A549 (cell line): Measurements from ENCODE around the gene OR10H2. TPM values are rescaled to one million over a fixed set of nuclear protein-coding genes. Genes with fewer than 3 reads are reported as not detected.

Experiments used
- ATAC-seq, 2 experiments: fragments of 200-7000 bp in 1 of 2; fragments of >200 bp in 1 of 2; cut with Nextera tagmentation in 1 of 2; cut with Tn5 transposase in 1 of 2; 3 replicates each; pipeline versions ENCODE4 v1.8.0 to v1.9.1; 2018 to 2020; ENCODE audit warnings: mild to moderate bottlenecking in 1 of 2, moderate library complexity in 1 of 2
- CTCF ChIA-PET: fragments of 300-600 bp; sonication (Branson Sonifier 250); formaldehyde crosslinking; extraction: SDS; loops from one replicate; lab custom pipeline; 2021; ENCODE audit warnings: antibody characterized with exemption, inconsistent platforms; lab: Yijun Ruan, JAX
- POLR2A ChIA-PET: fragments of 350-600 bp; formaldehyde crosslinking; extraction: SDS; loops from one replicate; lab custom pipeline; 2021; ENCODE audit warnings: antibody characterized with exemption, inconsistent platforms; lab: Yijun Ruan, JAX
- DNase-seq, 2 experiments: peaks; one replicate each; pipeline versions ENCODE4 v3.0.0 to v3.0.0-alpha.2; 2011 to 2016; ENCODE audit warnings: low read depth in 1 of 2, low spot score in 1 of 2
- FAIRE-seq: peaks from 2 replicates; lab custom pipeline; 2011; peaks lifted over from hg19 to GRCh38; lab: Jason Lieb, UNC
- H3K27ac ChIP-seq, 2 experiments: fragments of >200 bp; sonication (Bioruptor Twin); formaldehyde crosslinking; 3 replicates each; pipeline ENCODE4 v1.5.1; 2016 to 2017
- H3K4me1 ChIP-seq: fragments of >200 bp; sonication (Bioruptor Twin); formaldehyde crosslinking; 3 replicates; pipeline ENCODE4 v1.6.1; 2016
- H3K4me2 ChIP-seq: fragments of >200 bp; sonication (Bioruptor Twin); formaldehyde crosslinking; 3 replicates; pipeline ENCODE4 v1.6.1; 2016
- H3K4me3 ChIP-seq: fragments of >200 bp; sonication (Bioruptor Twin); formaldehyde crosslinking; 3 replicates; pipeline ENCODE4 v1.5.1; 2016
- H3K9me3 ChIP-seq: fragments of >200 bp; sonication (Bioruptor Twin); formaldehyde crosslinking; 3 replicates; pipeline ENCODE4 v1.6.1; 2016
- BHLHE40 ChIP-seq: IDR thresholded peaks from 2 replicates; pipeline ENCODE4 v1.6.1; 2012; ENCODE audit warnings: low read depth, low read length, inconsistent platforms
- CEBPB ChIP-seq, 2 experiments: fragments of >200 bp in 1 of 2; sonication (Bioruptor Twin) in 1 of 2; formaldehyde crosslinking in 1 of 2; IDR thresholded peaks; 2 replicates each; pipeline ENCODE4 v1.6.1; 2012 to 2016
- CHD2 ChIP-seq: fragments of 150-350 bp; IDR thresholded peaks from 2 replicates; pipeline ENCODE4 v1.6.1; 2014; ENCODE audit warnings: low read length; ENCODE audit not compliant: partially characterized antibody
- CHD4 ChIP-seq: fragments of 200-600 bp; sonication (generic); IDR thresholded peaks from 2 replicates; pipeline ENCODE4 v1.6.1; 2016; ENCODE audit warnings: antibody characterized with exemption, mild to moderate bottlenecking, borderline replicate concordance
- EHF ChIP-seq: fragments of 250-450 bp; sonication (Bioruptor Pico); IDR thresholded peaks from 2 replicates; pipeline ENCODE4 v1.5.0; 2020; ENCODE audit warnings: mild to moderate bottlenecking
- EHMT2 ChIP-seq: fragments of 200-600 bp; sonication (generic); IDR thresholded peaks from 2 replicates; pipeline ENCODE4 v1.6.1; 2016; ENCODE audit warnings: antibody characterized with exemption, low read depth, mild to moderate bottlenecking, moderate library complexity
- EP300 ChIP-seq, 2 experiments: fragments of >200 bp; sonication (Bioruptor Twin); formaldehyde crosslinking; IDR thresholded peaks; 2 replicates in 1 of 2; 3 replicates in 1 of 2; pipeline ENCODE4 v1.6.1; 2016 to 2017
- ESRRA ChIP-seq: fragments of 150-350 bp; IDR thresholded peaks from 2 replicates; pipeline ENCODE4 v1.6.1; 2014; ENCODE audit warnings: mild to moderate bottlenecking, low read length, borderline replicate concordance
- FOSB ChIP-seq: fragments of 250-450 bp; sonication (Bioruptor Pico); IDR thresholded peaks from 2 replicates; pipeline ENCODE4 v1.5.0; 2020; ENCODE audit warnings: mild to moderate bottlenecking, moderate library complexity
- GATA3 ChIP-seq: IDR thresholded peaks from 2 replicates; pipeline ENCODE4 v1.6.1; 2012; ENCODE audit warnings: borderline replicate concordance
- HOXA7 ChIP-seq: fragments of 250-450 bp; sonication (Bioruptor Pico); IDR thresholded peaks from 2 replicates; pipeline ENCODE4 v1.5.0; 2020; ENCODE audit warnings: mild to moderate bottlenecking, moderate library complexity
- HOXB13 ChIP-seq: fragments of 250-450 bp; sonication (Bioruptor Pico); IDR thresholded peaks from 2 replicates; pipeline ENCODE4 v1.5.0; 2020; ENCODE audit warnings: low read depth, mild to moderate bottlenecking, moderate library complexity
- HOXB5 ChIP-seq: fragments of 250-450 bp; sonication (Bioruptor Pico); IDR thresholded peaks from 2 replicates; pipeline ENCODE4 v1.5.0; 2020; ENCODE audit warnings: mild to moderate bottlenecking, moderate library complexity
- JUN ChIP-seq, 2 experiments: fragments of >200 bp; sonication (Bioruptor Twin); formaldehyde crosslinking; IDR thresholded peaks; 2 replicates in 1 of 2; 3 replicates in 1 of 2; pipeline ENCODE4 v1.6.1; 2016 to 2017
- MYC ChIP-seq: IDR thresholded peaks from 2 replicates; pipeline ENCODE4 v1.6.1; 2012; ENCODE audit warnings: mild to moderate bottlenecking, inconsistent platforms, low read length, improper control_type of control experiment, borderline replicate concordance
- NFE2L2 ChIP-seq: fragments of 150-350 bp; conservative IDR thresholded peaks from 2 replicates; pipeline ENCODE4 v1.6.1; 2014; ENCODE audit warnings: low read length
- NR3C1 ChIP-seq: fragments of >200 bp; sonication (Bioruptor Twin); formaldehyde crosslinking; IDR thresholded peaks from 3 replicates; pipeline ENCODE4 v1.6.1; 2017
- RAD21 ChIP-seq, 2 experiments: fragments of >200 bp in 1 of 2; sonication (Bioruptor Twin) in 1 of 2; formaldehyde crosslinking in 1 of 2; IDR thresholded peaks in 1 of 2; conservative IDR thresholded peaks in 1 of 2; 2 replicates in 1 of 2; 3 replicates in 1 of 2; pipeline ENCODE4 v1.6.1; 2012 to 2018; ENCODE audit warnings: inconsistent platforms in 1 of 2
- RNF2 ChIP-seq: fragments of 200-600 bp; sonication (generic); IDR thresholded peaks from 2 replicates; pipeline ENCODE4 v1.6.1; 2016; ENCODE audit warnings: low read depth, mild to moderate bottlenecking, antibody characterized with exemption, moderate library complexity, borderline replicate concordance
- SMC3 ChIP-seq: fragments of >200 bp; sonication (Bioruptor Twin); formaldehyde crosslinking; IDR thresholded peaks from 3 replicates; pipeline ENCODE4 v1.6.1; 2018; ENCODE audit warnings: inconsistent platforms
- TFCP2L1 ChIP-seq: fragments of 250-450 bp; sonication (Bioruptor Pico); IDR thresholded peaks from 2 replicates; pipeline ENCODE4 v1.5.0; 2021; ENCODE audit warnings: mild to moderate bottlenecking
- ZC3H11A ChIP-seq: fragments of 450-650 bp; IDR thresholded peaks from 2 replicates; pipeline ENCODE4 v1.6.1; 2014; ENCODE audit warnings: antibody characterized with exemption, mild to moderate bottlenecking
- ZSCAN20 ChIP-seq: fragments of 250-450 bp; sonication (Bioruptor Pico); IDR thresholded peaks from 2 replicates; pipeline ENCODE4 v1.8.0; 2022; ENCODE audit warnings: mild to moderate bottlenecking, moderate library complexity
- WGBS: methylation state at CpG from one replicate; pipeline ENCODE4 v1.1.6; 2017; ENCODE audit errors: missing lambda C conversion rate; 5-methylcytosine and 5-hydroxymethylcytosine counted together
- polyA plus RNA-seq, 4 experiments: library from polyadenylated mRNA; depleted of rRNA in 3 of 4; stranded (reverse); fragments of >200 nt; fragmentation: RNase III in 1 of 4; extraction: RNeasy Plus Mini Kit Qiagen cat#74134 plus additional on column Dnase treatment in 1 of 4; gene quantifications; 2 replicates in 3 of 4; 3 replicates in 1 of 4; pipeline ENCODE4 v1.2.3, GENCODE V29; 2011 to 2017
- TF ChIP-seq, protein P1 (sequence below): fragments of >200 bp; sonication (Bioruptor Twin); formaldehyde crosslinking; IDR thresholded peaks from 3 replicates; pipeline ENCODE4 v1.6.1; 2016
- TF ChIP-seq, protein P2 (sequence below): fragments of 250-450 bp; sonication (Bioruptor Pico); IDR thresholded peaks from 2 replicates; pipeline ENCODE4 v1.5.0; 2020; ENCODE audit warnings: low read depth, mild to moderate bottlenecking, moderate library complexity
- TF ChIP-seq, protein P3 (sequence below): IDR thresholded peaks from 2 replicates; pipeline ENCODE4 v1.6.1; 2012

OR10H2 gene
- polyA plus RNA-seq, 2 of the 4 experiments (the other 2 are of a cell fraction): not detected

DNA sequence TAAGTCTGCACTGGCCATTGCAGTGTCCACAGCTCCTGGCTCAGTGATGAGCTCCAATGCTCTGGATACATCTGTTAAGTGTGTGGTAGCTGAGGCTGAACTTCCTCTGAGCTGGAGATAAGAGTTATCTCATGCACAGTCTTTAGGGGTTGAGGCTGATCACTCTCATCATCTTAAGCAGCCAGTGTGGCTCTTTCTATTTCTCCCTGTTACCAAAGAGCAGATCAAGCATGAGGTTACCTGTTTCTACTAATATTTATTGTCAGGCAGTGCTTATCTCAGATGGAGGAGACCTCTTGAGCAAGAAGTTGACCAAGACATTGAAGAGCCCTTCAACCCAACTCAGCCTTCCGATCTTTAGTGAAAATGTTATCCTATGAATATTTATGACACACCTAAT is 6.6 kb upstream of the OR10H2 start:
- Histone ChIP-seq H3K4me3 (no peak overlapping the region), H3K9me3 (no peaks in the 10 kb centered on the region), H3K27ac (no peak overlapping the region), H3K4me1 (peaks cover 3% of the 10 kb centered on the region; the same call in 1 of the 3 replicates), H3K4me2 (no peak overlapping the region)
- POLR2A ChIA-PET: no interaction called here
- TF ChIP-seq ZC3H11A (no peak), HOXB5 (CRISPR knock-in tag) (no peak), EHMT2 (no peak), JUN (IDR thresholded peaks at IDR 0.05) (no peak), FOSB (CRISPR knock-in tag) (no peak), SMC3 (no peak)
- TF ChIP-seq, protein P1, sequence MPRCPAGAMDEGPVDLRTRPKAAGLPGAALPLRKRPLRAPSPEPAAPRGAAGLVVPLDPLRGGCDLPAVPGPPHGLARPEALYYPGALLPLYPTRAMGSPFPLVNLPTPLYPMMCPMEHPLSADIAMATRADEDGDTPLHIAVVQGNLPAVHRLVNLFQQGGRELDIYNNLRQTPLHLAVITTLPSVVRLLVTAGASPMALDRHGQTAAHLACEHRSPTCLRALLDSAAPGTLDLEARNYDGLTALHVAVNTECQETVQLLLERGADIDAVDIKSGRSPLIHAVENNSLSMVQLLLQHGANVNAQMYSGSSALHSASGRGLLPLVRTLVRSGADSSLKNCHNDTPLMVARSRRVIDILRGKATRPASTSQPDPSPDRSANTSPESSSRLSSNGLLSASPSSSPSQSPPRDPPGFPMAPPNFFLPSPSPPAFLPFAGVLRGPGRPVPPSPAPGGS: no peak
- FAIRE-seq (no peak), DNase-seq (no peak), ATAC-seq (no peak)
- WGBS: 0% methylated on average over 1 of the region's 1 CpG
- CTCF ChIA-PET: no interaction called here

DNA sequence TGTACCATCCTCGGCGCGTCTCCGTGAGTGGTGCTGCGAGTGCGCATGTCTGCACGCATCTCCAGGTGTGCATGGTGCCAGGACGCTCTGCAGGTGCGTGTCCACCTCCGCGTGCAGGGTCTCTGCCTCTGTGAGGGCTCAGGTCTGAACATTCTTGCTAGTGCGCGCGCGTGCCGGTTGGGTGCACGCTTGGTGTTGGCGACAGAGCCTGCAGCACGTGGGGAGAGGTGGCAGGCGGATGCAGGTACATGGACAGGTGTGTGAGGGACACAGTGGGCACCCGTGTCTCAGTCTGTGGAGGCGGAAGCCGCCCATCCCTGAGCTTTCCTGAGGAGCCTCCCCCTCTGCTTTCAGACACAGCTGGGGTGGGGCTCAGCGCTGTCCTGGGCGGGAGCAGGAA is 4.9 kb upstream of the OR10H2 start:
- WGBS: 4% methylated on average over 22 of the region's 25 CpGs
- FAIRE-seq (no peak), DNase-seq (no peak), ATAC-seq (peak in 1 of 2 experiments; percentile 50; a peak in 1 of 6 replicates)
- TF ChIP-seq HOXB13 (CRISPR knock-in tag) (no peak), BHLHE40 (no peak), NFE2L2 (no peak), ZSCAN20 (CRISPR knock-in tag) (no peak), CHD2 (no peak), GATA3 (no peak), CHD4 (no peak), RNF2 (no peak), EP300 (IDR thresholded peaks at IDR 0.05) (no peak), SMC3 (no peak), RAD21 (conservative IDR thresholded peaks at IDR 0.05 in 1 of 2, IDR thresholded peaks at IDR 0.05 in 1 of 2) (no peak), JUN (IDR thresholded peaks at IDR 0.05) (no peak), EHF (CRISPR knock-in tag) (no peak)
- TF ChIP-seq, protein P2, sequence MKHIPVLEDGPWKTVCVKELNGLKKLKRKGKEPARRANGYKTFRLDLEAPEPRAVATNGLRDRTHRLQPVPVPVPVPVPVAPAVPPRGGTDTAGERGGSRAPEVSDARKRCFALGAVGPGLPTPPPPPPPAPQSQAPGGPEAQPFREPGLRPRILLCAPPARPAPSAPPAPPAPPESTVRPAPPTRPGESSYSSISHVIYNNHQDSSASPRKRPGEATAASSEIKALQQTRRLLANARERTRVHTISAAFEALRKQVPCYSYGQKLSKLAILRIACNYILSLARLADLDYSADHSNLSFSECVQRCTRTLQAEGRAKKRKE: no peak
- TF ChIP-seq, protein P1: no peak
- TF ChIP-seq, protein P3, sequence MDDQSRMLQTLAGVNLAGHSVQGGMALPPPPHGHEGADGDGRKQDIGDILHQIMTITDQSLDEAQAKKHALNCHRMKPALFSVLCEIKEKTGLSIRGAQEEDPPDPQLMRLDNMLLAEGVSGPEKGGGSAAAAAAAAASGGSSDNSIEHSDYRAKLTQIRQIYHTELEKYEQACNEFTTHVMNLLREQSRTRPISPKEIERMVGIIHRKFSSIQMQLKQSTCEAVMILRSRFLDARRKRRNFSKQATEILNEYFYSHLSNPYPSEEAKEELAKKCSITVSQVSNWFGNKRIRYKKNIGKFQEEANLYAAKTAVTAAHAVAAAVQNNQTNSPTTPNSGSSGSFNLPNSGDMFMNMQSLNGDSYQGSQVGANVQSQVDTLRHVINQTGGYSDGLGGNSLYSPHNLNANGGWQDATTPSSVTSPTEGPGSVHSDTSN: no peak
- Histone ChIP-seq H3K9me3 (no peaks in the 10 kb centered on the region), H3K4me1 (peaks cover 3% of the 10 kb centered on the region; the same call in 1 of the 3 replicates), H3K4me3 (peak overlapping the region; percentile 30; the same call in 2 of the 3 replicates), H3K4me2 (peak overlapping the region; percentile 54), H3K27ac (no peak overlapping the region)
- ChIA-PET CTCF (no interaction called here), POLR2A (no interaction called here)

DNA sequence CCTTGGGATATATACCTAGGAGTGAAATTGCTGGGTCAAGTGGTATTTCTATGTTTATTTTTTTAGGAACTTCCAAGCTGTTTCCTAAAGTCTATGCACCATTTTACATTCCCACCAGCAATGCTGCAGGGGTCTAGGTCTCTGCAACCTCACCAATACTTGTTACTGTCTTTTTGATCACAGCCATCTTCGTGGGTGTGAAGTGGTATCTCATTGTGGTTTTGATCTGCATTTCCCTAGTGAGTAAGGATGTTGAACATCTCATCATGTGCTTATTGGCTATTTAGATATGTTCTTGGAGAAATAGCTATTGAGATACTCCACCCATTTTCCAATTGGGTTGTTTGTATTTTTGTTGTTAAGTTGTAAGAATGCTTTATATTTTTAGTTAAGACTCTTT is 2.7 kb downstream of the OR10H2 start:
- no peak for ATAC-seq
- no peak overlapping the region for H3K27ac ChIP-seq
- DNase-seq: no peak
- CTCF ChIA-PET: no interaction called here
- H3K4me2 ChIP-seq: no peak overlapping the region
- H3K9me3 ChIP-seq: no peaks in the 10 kb centered on the region
- no peak for TF ChIP-seq ESRRA
- no peak for TF ChIP-seq EP300 (IDR thresholded peaks at IDR 0.05)
- TF ChIP-seq CEBPB (IDR thresholded peaks at IDR 0.05): no peak
- TF ChIP-seq SMC3: no peak
- no peak for TF ChIP-seq MYC
- no peak for TF ChIP-seq ZC3H11A
- no peak for TF ChIP-seq TFCP2L1 (CRISPR knock-in tag)
- TF ChIP-seq NR3C1: no peak
- no peak for TF ChIP-seq HOXA7 (CRISPR knock-in tag)
- no peaks in the 10 kb centered on the region for H3K4me1 ChIP-seq
- no peak for FAIRE-seq
- POLR2A ChIA-PET: no interaction called here
- WGBS: 0% methylated on average over 1 of the region's 1 CpG
- H3K4me3 ChIP-seq: no peak overlapping the region
